DND-41 (cell line): ENCODE measurements around the gene CASP1.

Experiments used
- ATAC-seq: fragments of 200-7000 bp; cut with Tn5 transposase; 3 replicates; pipeline ENCODE4 v1.9.1; 2021; ENCODE audit warnings: low read depth; ENCODE audit not compliant: insufficient read depth
- DNase-seq: peaks from one replicate; pipeline ENCODE4 v3.0.0-alpha.2; 2020
- H2AFZ ChIP-seq: 2 replicates; pipeline ENCODE4 v1.6.0; 2012; ENCODE audit warnings: low read depth, low read length
- H3K27ac ChIP-seq: 2 replicates; pipeline ENCODE4 v1.5.1; 2012; ENCODE audit warnings: low read length, inconsistent platforms
- H3K27me3 ChIP-seq: fragments of 200-600 bp; sonication (generic); 2 replicates; pipeline ENCODE4 v1.6.0; 2012; ENCODE audit warnings: low read length, mild to moderate bottlenecking, inconsistent platforms; ENCODE audit not compliant: insufficient read depth, poor library complexity
- H3K36me3 ChIP-seq: 2 replicates; pipeline ENCODE4 v1.5.1; 2012; ENCODE audit warnings: low read length, inconsistent platforms; ENCODE audit not compliant: insufficient read depth
- H3K4me1 ChIP-seq: 2 replicates; pipeline ENCODE4 v1.5.1; 2012; ENCODE audit warnings: mild to moderate bottlenecking, low read length; ENCODE audit not compliant: insufficient read depth
- H3K4me2 ChIP-seq: 2 replicates; pipeline ENCODE4 v1.6.0; 2012; ENCODE audit warnings: mild to moderate bottlenecking, moderate library complexity, low read length, inconsistent platforms; ENCODE audit not compliant: insufficient read depth
- H3K4me3 ChIP-seq, 2 experiments: fragments of 200-600 bp in 1 of 2; shearing (Covaris generic) in 1 of 2; 2 replicates each; pipeline ENCODE4 v1.5.1; 2012 to 2016; ENCODE audit warnings: inconsistent platforms in 2 of 2, low read length in 2 of 2, mild to moderate bottlenecking in 2 of 2, low read depth in 1 of 2, moderate library complexity in 1 of 2
- H3K79me2 ChIP-seq: 2 replicates; pipeline ENCODE4 v1.6.0; 2012; ENCODE audit warnings: low read length, inconsistent platforms; ENCODE audit not compliant: insufficient read depth
- H3K9ac ChIP-seq: 2 replicates; pipeline ENCODE4 v1.6.0; 2012; ENCODE audit warnings: low read depth, mild to moderate bottlenecking, inconsistent platforms, low read length, moderate library complexity
- H3K9me3 ChIP-seq: 2 replicates; pipeline ENCODE4 v1.5.1; 2012; ENCODE audit warnings: low read length, moderate library complexity, mild to moderate bottlenecking, inconsistent platforms; ENCODE audit not compliant: insufficient read depth, severe bottlenecking
- H4K20me1 ChIP-seq: 2 replicates; pipeline ENCODE4 v1.6.0; 2012; ENCODE audit warnings: low read length; ENCODE audit not compliant: insufficient read depth
- EZH2 ChIP-seq: IDR thresholded peaks from 3 replicates; pipeline ENCODE4 v1.6.1; 2012; ENCODE audit warnings: borderline replicate concordance, low read depth, mild to moderate bottlenecking, moderate library complexity, low read length, inconsistent platforms; ENCODE audit not compliant: severe bottlenecking
- TF ChIP-seq, protein P1 (sequence below): IDR thresholded peaks from 2 replicates; pipeline ENCODE4 v1.5.1; 2012; ENCODE audit warnings: borderline replicate concordance, low read length, moderate library complexity, mild to moderate bottlenecking; ENCODE audit not compliant: poor library complexity, severe bottlenecking; ENCODE audit errors: extremely low read depth

Gene CASP1

DNA sequence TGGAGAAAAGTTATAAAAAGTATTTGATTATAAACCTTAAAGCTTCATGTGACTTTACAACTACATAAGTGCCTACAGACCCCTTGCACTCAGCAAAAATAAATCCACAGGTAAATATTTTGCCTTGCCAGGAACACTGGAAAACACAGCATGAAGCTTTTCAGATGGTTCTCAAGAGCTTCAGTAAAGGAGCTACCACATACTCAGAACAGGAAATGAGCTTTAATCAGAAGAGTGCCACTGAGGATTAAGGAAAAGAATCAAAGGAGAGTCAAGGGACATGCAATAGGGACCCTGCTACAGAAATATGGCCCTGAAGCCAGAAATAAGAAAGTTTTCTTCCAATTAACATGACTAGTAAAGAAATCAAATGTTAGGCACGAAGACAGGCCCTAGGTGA, 1.2 kb downstream of the CASP1 start:
- TF ChIP-seq, protein P1, sequence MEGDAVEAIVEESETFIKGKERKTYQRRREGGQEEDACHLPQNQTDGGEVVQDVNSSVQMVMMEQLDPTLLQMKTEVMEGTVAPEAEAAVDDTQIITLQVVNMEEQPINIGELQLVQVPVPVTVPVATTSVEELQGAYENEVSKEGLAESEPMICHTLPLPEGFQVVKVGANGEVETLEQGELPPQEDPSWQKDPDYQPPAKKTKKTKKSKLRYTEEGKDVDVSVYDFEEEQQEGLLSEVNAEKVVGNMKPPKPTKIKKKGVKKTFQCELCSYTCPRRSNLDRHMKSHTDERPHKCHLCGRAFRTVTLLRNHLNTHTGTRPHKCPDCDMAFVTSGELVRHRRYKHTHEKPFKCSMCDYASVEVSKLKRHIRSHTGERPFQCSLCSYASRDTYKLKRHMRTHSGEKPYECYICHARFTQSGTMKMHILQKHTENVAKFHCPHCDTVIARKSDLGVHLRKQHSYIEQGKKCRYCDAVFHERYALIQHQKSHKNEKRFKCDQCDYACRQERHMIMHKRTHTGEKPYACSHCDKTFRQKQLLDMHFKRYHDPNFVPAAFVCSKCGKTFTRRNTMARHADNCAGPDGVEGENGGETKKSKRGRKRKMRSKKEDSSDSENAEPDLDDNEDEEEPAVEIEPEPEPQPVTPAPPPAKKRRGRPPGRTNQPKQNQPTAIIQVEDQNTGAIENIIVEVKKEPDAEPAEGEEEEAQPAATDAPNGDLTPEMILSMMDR: no peak
- TF ChIP-seq EZH2: no peak
- Histone ChIP-seq H3K9me3 (no peaks in the 10 kb centered on the region), H3K79me2 (peaks cover 6% of the 10 kb centered on the region; the same call in 1 of the 2 replicates), H3K4me2 (peak overlapping the region; percentile 59), H3K36me3 (peaks cover 26% of the 10 kb centered on the region), H3K4me1 (peaks cover 43% of the 10 kb centered on the region), H3K9ac (peak overlapping the region; percentile 62; the same call in 1 of the 2 replicates), H2AFZ (0 out of 2 replicates have a peak overlapping the region, but pooled peaks have one; percentile 13), H3K27me3 (no peaks in the 10 kb centered on the region), H3K27ac (peak overlapping the region; percentile 93), H4K20me1 (no peaks in the 10 kb centered on the region), H3K4me3 (peak overlapping the region in 1 of 2 experiments; percentile 53; a peak in 2 of 4 replicates)
- no peak for DNase-seq
- ATAC-seq: peak; percentile 54

DNA sequence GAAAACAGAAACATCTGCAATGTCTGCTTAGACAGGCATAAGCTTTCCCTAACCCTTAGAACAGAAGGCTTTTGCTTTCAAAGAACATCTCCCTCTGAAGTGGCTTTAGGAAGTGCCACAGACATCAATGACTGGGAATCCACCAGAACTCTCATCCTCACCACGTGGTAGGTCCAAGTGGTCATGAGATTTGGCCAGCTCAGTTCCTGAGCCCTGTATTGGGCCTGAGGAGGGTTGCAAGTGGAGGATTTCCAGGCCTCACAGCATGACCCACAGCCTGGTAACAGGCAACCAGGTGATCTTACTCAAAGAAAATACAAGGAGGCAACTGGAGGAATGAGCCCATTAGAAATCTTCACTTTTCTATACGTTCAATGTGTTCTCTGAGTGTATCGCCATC, 1.6 kb downstream of the CASP1 start:
- TF ChIP-seq, protein P1: no peak
- no peak for TF ChIP-seq EZH2
- Histone ChIP-seq H3K4me2 (peak overlapping the region; percentile 59), H2AFZ (peak overlapping the region; percentile 67), H3K79me2 (peaks cover 6% of the 10 kb centered on the region; the same call in 1 of the 2 replicates), H3K9me3 (no peaks in the 10 kb centered on the region), H3K27me3 (no peaks in the 10 kb centered on the region), H3K4me3 (peak overlapping the region in 1 of 2 experiments; percentile 48; a peak in 2 of 4 replicates), H4K20me1 (no peaks in the 10 kb centered on the region), H3K36me3 (peaks cover 29% of the 10 kb centered on the region), H3K27ac (peak overlapping the region; percentile 93), H3K9ac (peak overlapping the region; percentile 62), H3K4me1 (peaks cover 43% of the 10 kb centered on the region)
- DNase-seq: no peak
- peak; percentile 55 for ATAC-seq

DNA sequence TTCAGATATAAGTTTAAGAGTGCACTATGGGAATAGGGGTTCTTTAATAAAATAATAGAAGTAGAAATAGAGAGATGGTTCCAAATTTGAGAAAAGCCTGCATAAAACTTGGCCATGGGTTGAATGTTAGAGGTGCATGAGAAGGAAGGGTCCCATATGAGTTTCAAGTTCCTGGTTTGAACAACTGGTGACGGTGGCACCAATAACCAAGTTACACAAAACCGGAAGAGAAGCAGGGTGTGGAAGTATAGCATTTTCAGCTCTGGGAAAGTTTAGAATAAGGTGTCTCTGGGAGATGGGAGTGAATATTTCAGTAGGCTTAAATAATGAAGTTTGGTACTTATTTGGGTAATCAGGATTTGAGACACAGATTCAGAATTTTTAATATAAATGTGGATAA, 2.4 kb downstream of the CASP1 start:
- no peak for ATAC-seq
- H2AFZ ChIP-seq: no peak overlapping the region
- peak overlapping the region in 1 of 2 experiments; percentile 48; a peak in 2 of 4 replicates for H3K4me3 ChIP-seq
- no peaks in the 10 kb centered on the region for H3K27me3 ChIP-seq
- peak overlapping the region; percentile 59 for H3K4me2 ChIP-seq
- no peaks in the 10 kb centered on the region for H4K20me1 ChIP-seq
- H3K4me1 ChIP-seq: peaks cover 43% of the 10 kb centered on the region
- H3K36me3 ChIP-seq: peaks cover 33% of the 10 kb centered on the region
- no peak overlapping the region for H3K9ac ChIP-seq
- H3K27ac ChIP-seq: peak overlapping the region; percentile 93; the same call in 1 of the 2 replicates
- no peaks in the 10 kb centered on the region for H3K9me3 ChIP-seq
- TF ChIP-seq, protein P1: no peak
- no peak for TF ChIP-seq EZH2
- no peak for DNase-seq
- H3K79me2 ChIP-seq: peaks cover 6% of the 10 kb centered on the region; the same call in 1 of the 2 replicates

DNA sequence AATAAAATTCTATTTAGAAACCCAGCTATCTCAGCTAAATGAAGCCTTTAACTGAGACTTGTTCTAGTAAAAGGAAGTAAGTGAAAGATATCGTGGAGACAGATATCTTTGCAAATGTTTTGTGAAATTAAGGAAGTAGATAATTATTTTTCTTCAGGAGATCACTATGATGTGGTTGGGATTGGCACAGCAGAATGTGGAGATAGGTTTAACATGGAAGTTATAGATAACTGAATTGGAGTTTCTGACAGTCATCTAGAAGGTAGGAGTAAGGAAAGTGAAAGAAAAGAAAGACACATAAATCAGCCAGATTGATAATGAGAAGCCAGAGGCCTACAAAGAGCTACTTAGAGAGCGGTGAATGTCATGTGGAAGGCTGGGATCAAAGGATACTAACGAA, 7.3 kb downstream of the CASP1 start:
- no peak overlapping the region for H3K27ac ChIP-seq
- H3K79me2 ChIP-seq: peaks cover 3% of the 10 kb centered on the region; the same call in 1 of the 2 replicates
- peaks cover 47% of the 10 kb centered on the region for H3K36me3 ChIP-seq
- H3K4me1 ChIP-seq: peaks cover 15% of the 10 kb centered on the region
- no peaks in the 10 kb centered on the region for H4K20me1 ChIP-seq
- no peaks in the 10 kb centered on the region for H3K9me3 ChIP-seq
- H3K9ac ChIP-seq: no peak overlapping the region
- no peak overlapping the region for H2AFZ ChIP-seq
- H3K4me2 ChIP-seq: no peak overlapping the region
- DNase-seq: no peak
- no peaks in the 10 kb centered on the region for H3K27me3 ChIP-seq
- TF ChIP-seq, protein P1: no peak
- no peak for TF ChIP-seq EZH2
- no peak for ATAC-seq
- H3K4me3 ChIP-seq: no peak overlapping the region
